Right ventricle myocardium inferior (tissue), 1 donor: Measurements from ENCODE around the gene CCDC7. TPM values are rescaled to one million over a fixed set of nuclear protein-coding genes. Genes with fewer than 3 reads are reported as not detected.
"Not testable (repeated sequence)": the region's sequence is repeated elsewhere in the genome, so short reads cannot be mapped to it uniquely, and the experiment has no call there.

Experiments used
- ATAC-seq: fragments of 200-7000 bp; cut with Tn5 transposase; one replicate; pipeline ENCODE4 v1.9.1; 2020; ENCODE audit warnings: mild to moderate bottlenecking, moderate library complexity
- DNase-seq: peaks from one replicate; pipeline ENCODE4 v3.0.0; 2021; ENCODE audit errors: missing footprints
- intact Hi-C: fragments of 100-400 bp; cut with DNase I; formaldehyde crosslinking; loops from one replicate; pipeline ENCODE4 v1.11.0; 2022
- total RNA-seq: library from RNA; stranded (reverse); fragmentation: NEBNext Ultra II Directional; extraction: Animal tissue kit (Norgen Biotek cat#: 25700); gene quantifications from one replicate; pipeline ENCODE4 v1.2.1, GENCODE V29; 2021
- donor health status: DM: no; HTN: yes; CAD: no; lungs with severe emphysema.

The CCDC7 gene
- total RNA-seq, 1 donor from 2014 or later: 22.2 TPM

DNA sequence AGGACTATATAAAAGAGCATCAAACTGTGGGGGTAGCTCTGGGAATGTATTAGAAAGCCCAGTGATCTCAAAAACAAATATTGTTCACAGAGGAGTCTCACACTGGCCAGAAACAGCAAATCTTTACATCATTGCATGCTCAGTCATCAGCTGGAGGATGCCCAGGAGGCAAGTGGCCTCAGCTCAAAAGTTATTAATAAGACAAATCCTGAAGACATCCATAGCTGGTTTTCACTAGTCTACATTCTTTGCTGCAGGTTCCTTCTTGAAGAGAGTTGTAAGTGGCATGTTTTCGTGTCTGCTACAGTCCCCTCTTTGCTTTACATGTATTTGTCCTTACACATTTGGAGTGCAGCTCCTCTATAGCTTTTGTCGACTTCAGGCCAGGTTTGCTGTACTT lies 8.6 kb upstream of the CCDC7 start:
- no peak for DNase-seq
- no peak for ATAC-seq
- intact Hi-C loops: no loop called here

DNA sequence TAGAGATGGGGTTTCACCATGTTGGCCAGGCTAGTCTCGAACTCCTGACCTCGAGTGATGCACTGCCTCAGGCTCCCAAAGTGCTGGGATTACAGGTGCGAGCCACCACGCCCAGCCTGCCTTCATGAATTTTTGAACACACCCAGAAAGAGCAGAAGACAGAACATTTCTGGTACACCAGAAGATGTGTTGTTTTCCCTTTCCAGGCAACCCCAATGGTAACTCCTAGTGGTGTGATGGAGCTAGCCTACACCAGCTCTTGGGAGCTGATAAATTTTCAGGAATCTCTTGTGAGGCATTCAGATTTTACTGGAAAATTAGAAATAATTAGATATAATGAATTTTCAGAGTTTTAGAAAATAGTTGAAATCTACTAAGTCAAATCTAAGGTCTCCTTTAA lies 904 bp upstream of the CCDC7 start:
- ATAC-seq: no peak
- DNase-seq: no peak
- intact Hi-C loops: loop anchor here (10.0 kb wide), 1 partner anchor 190 kb away; no protein-coding TSS in a partner anchor

DNA sequence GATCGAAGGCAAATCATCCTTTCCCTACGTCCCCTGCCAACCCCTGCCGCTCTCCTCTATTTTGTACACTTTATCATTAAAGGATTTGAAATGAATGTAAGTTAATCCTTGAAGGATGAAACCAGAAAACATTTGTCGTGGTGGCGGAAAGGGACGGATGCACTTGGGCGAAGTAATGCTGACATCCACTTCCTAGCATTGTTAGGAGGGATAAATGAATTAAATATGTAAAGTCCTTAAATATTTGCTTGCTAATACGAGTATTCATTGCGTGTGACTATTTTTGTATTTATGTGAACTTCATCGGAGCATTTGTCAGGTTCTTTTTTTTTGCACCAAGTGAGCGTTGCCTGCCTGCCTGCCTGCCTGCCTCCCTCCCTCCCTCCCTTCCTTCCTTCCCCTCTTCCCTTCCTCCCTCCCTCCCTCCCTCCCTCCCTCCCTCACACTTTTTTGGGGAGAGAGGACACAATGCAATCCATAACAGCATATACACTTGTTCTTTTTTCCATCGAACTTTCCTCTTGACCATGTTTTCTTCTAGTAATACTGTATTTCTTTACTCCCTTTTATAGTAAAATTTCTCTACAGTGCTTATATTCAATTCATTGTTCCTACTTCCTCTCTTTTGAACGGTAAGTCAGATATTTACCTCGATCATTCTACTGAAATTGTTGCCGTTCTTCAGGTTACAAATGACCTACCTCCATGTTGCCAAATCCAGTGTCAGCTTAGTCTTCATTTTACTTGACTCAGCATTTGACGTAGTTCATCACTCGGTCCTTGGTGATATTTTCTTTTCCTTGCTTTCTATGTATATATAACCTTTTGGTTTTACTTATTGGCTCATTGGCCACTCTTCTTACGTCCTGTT lies 831 bp downstream of the CCDC7 start:
- no peak for DNase-seq
- peak; percentile 58 for ATAC-seq
- intact Hi-C loops: loop anchor here (2.0 to 10.0 kb wide), 2 partner anchors 68 to 192 kb away; no protein-coding TSS in a partner anchor

DNA sequence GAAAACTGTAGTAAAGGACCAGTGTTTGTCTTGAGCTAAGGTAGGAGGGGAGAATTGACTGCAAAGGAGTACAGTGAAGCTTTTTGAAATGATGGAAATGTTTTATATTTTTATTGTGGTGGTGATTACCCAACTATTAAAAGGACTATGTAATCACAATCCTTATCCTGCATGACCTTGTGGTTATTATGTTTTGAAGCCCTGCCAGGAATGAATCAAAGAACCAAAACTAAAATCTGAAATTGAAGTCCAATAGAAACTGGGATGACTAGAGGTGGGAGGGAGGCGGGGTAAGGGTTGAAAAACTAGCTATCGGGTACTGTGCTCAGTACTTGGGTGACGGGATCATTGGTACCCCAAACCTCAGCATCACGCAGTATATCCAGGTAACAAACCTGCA lies 8.2 kb downstream of the CCDC7 start:
- intact Hi-C loops: no loop called here
- DNase-seq: no peak
- ATAC-seq: no peak

DNA sequence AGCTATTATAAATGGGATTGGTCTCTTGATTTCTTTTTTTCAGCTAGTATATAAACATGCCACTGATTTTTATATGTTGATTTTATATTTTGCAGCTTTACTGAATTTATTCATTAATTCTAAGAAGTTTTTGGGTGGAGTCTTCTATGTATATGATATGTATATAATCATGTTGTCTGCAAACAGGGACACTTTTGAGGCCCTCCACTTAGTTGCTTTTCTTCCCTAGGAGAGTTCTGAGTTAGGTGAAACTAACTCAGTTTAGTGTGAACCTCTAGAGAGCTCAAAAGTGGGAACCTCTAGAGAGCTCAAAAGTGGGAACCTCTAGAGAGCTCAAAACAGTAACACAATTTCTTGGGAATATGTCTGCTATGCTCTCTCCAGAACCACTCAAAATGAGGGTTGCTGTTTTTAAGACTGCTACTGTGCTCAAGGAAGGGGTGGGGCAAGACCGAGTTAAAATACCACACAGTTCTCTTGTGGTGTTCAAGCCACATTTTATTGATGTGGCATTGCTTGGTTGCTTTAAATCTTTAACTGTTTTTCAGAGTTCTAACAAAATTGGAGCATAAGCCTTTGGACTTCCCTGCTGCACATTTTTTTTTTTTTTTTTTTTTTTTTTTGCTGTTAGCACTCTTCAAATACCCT lies 13.2 kb downstream of the CCDC7 start:
- ATAC-seq: no peak
- no peak for DNase-seq
- intact Hi-C loops: no loop called here

DNA sequence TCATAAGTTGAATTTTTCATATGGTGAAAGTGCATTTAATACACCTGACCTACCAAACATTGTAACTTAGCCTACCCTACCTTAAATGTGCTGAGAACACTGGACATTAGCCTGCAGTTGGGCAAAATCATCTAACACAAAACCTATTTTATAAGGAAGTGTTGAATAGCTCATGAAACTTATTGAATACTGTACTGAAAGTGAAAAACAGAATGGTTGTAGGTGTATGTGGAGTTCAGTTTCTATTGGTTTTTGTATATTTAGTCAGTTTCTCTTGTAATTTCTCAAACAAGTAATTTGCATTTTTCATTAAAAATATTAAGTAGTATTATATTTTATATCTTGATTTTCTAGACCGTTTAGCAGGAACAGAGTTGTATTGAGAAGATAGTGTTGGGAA lies 15.3 kb downstream of the CCDC7 start:
- DNase-seq: no peak
- no peak for ATAC-seq
- intact Hi-C loops: no loop called here

DNA sequence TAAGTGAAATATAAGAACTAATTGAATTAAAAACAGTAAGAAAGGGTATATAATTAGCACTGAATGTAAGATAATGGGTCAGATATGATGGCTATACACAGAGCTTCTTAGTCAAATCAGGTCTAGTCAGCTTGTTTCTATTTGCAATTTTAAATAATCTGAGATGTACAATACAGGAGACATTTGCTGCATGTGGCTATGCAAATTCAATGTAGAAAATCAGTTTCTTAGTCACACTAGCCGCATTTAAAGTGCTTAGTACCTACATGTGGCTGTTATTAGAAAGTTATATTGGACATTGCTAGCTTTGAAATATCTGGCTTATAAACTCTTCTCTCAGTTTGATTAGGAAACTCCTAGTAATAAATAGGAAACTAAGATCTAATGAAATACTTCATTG lies 25.3 kb downstream of the CCDC7 start:
- DNase-seq (no peak), ATAC-seq (no peak)
- intact Hi-C loops: no loop called here

DNA sequence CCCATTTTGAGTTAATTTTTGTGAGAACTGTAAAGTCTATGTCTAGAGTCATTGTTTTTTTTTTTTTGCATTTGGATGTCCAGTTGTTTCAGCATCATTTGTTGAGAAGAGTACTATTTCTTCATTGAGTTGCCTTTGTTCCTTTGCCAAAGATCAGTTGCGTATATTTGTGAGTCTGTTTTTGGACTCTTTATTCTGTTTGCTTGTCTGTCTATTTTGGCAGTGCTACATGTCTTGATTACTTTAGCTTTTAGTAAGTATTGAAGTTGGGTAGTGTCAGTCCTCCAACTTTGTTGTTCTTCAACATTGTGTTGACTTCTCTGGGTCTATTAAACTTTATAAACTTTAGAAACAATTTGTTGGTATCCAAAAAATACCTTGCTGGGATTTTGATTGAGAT lies 31.6 kb downstream of the CCDC7 start:
- intact Hi-C loops: no loop called here
- DNase-seq: no peak
- no peak for ATAC-seq

DNA sequence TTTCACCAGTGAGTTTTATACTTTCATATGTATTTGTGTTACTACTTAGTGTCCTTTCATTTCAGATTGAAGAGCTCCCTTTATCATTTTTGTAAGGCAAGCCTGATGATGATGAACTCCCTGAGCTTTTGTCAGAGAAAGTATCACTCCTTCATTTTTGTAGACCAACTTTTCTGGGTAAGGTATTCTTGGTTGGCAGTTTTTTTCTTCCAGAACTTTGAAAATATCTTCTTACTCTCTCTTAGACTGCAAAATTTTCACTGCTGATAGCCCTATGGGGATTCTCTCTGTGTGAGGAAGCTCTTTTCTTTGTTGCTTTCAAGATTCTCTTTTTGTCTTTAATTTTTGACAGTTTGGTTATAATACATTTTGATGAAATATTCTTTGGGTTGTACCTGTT lies 35.7 kb downstream of the CCDC7 start:
- DNase-seq: no peak
- ATAC-seq: no peak
- intact Hi-C loops: no loop called here

DNA sequence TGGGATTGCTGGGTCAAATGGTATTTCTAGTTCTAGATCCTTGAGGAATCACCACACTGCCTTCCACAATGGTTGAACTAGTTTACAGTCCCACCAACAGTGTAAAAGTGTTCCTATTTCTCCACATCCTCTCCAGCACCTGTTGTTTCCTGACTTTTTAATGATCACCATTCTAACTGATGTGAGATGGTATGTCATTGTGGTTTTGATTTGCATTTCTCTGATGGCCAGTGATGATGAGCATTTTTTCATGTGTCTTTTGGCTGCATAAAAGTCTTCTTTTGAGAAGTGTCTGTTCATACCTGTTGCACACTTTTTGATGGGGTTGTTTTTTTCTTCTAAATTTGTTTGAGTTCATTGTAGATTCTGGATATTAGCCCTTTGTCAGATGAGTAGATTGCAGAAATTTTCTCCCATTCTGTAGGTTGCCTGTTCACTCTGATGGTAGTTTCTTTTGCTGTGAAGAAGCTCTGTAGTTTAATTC lies 37.1 kb downstream of the CCDC7 start:
- intact Hi-C loops, ATAC-seq, DNase-seq: not testable (repeated sequence)

DNA sequence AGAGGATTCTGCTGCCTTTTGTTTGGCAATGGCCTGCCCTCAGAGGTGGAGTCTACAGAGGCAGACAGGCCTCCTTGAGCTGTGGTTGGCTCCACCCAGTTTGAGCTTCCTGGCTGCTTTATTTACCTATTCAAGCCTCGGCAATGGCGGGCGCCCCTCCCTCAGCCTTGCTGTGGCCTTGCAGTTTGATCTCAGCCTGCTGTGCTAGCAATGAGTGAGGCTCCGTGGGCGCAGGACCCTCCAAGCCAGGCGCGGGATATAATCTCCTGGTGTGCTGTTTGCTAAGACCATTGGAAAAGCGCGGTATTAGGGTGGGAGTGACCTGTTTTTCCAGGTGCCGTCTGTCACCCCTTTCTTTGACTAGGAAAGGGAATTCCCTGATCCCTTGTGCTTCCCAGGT lies 42.1 kb downstream of the CCDC7 start:
- intact Hi-C loops, DNase-seq, ATAC-seq: not testable (repeated sequence)

DNA sequence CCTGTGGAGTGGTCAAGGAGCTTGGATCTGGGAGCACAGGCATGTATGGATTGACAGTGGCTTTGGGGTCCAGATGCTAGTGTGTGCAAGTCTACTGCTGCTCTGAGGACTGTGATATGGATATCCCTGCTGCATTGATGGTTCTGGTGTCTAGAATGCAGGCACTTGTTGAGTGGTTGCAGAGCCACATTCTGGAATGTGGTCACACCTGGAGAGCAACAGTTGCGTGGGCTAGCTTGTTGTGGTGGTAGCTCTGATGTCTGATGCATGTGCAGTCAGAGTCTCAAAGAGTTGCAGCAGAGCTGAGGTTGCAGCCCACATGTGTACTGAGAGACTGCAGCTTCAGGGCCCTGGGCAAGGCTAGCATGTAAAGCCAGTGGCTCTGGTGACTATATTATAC lies 43.2 kb downstream of the CCDC7 start:
- ATAC-seq (no peak), DNase-seq (no peak)
- intact Hi-C loops: no loop called here

DNA sequence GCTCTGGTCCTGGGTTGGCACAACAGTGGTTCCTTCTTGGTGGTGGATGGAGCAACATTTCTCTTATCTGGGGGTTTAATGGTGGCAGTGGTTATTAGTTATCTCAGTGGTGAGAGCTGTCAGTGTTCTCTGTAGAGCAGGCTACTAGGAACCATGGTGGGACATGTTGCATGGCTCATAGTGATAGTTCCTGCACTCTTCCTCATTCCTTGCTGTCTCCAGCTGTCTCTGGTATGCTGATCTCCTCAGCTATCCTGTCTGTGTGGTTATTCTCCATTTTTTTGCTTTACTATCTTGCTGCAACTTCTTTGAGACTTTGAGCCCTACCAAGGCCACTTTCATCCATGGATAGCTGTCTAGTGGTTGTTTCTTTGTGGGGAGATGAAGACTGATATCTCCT lies 44.0 kb downstream of the CCDC7 start:
- intact Hi-C loops: no loop called here
- ATAC-seq: no peak
- DNase-seq: no peak

DNA sequence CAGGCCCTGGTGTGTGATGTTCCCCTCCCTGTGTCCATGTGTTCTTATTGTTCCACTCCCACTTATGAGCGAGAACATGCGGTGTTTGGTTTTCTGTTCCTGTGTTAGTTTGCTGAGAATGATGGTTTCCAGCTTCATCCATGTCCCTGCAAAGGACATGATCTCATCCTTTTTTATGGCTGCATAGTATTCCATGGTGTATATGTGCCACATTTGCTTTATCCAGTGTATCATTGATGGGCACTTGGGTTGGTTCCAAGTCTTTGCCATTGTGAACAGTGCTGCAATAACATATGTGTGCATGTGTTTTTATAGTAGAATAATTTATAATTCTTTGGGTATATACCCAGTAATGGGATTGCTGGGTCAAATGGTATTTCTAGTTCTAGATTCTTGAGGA lies 48.6 kb downstream of the CCDC7 start:
- ATAC-seq, intact Hi-C loops, DNase-seq: not testable (repeated sequence)

DNA sequence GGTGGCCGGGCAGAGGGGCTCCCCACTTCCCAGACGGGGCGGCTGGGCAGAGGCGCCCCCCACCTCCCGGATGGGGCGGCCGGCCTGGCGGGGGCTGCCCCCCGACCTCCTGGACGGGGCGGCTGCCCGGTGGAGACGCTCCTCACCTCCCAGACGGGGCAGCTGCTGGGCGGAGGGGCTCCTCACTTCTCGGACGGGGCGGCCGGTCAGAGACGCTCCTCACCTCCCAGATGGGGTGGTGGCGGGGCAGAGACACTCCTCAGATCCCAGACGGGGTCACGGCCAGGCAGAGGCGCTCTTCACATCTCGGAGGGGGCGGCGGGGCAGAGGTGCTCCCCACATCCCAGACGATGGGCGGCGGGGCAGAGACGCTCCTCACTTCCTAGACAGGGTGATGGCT lies 54.2 kb downstream of the CCDC7 start:
- intact Hi-C loops, ATAC-seq, DNase-seq: not testable (repeated sequence)

DNA sequence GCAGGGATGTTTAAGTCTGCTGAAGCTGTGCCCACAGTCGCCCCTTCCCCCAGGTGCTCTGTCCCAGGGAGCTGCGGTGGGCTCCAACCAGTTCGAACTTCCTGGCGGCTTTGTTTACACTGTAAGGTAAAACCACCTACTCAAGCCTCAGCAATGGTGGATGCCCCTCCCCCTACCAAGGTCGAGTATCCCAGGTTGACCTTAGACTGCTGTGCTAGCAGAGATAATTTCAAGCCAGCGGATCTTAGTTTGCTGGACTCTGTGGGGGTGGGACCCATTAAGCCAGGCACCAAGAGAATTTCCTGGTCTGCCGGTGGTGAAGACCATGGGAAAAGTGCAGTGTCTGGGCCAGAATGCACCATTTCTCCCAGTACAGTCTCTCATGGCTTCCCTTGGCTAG lies 56.0 kb downstream of the CCDC7 start:
- DNase-seq (no peak), ATAC-seq (no peak)
- intact Hi-C loops: no loop called here

DNA sequence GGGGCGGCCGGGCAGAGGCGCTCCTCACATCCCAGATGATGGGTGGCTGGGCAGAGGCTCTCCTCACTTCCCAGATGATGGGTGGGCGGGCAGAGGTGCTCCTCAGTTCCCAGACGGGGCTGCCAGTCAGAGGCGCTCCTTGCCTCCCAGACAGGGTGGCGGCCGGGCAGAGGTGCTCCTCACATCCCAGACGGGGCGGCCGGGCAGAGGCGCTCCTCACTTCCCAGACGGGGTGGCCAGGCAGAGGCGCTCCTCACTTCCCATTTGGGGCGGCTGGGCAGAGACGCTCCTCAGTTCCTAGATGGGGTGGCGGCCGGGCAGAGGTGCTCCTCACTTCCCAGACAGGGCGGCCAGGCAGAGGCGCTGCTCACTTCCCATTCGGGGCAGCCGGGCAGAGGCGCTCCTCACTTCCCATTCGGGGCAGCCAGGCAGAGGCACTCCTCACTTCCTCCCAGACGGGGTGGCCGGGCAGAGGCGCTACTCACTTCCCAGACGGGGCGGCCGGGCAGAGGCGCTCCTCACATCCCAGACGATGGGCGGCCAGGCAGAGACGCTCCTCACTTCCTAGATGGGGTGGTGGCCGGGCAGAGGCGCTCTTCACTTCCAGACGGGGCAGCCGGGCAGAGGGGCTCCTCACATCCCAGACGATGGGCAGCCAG lies 60.0 kb downstream of the CCDC7 start:
- intact Hi-C loops, ATAC-seq, DNase-seq: not testable (repeated sequence)

DNA sequence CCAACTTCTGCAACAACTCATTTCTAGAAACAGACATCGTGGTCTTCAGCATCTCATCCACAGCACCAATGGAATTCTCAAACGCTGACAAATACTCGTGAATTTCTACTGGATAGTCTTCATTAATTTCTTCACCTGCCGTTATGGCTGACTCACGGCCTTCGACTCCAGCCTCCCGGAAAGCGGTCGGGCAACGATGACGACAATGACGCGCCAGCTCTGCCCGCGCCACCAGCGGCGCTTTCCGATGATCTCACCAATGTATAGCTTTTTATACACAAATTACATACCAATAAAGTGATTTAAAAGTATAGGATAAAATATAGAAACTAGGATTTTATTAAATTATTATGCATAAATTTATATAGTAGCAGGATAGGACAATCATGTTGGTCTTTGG lies 65.7 kb downstream of the CCDC7 start:
- DNase-seq (no peak), ATAC-seq (no peak)
- intact Hi-C loops: no loop called here
